ENCODE measurements around the gene USP7.
"Not testable (repeated sequence)": the region's sequence is repeated elsewhere in the genome, so short reads cannot be mapped to it uniquely, and the experiment has no call there.

GRCh38 chr16:8969202-8969897, 5.6 kb upstream of the USP7 start:
- not testable (repeated sequence) for TF ChIP-seq CTCF, POLR2A (IDR thresholded peaks at IDR 0.05)

All from testis (tissue), 2 donors.